GM23248 (cell line): ENCODE results near the gene KIAA1958.

Experiments
- EZH2 ChIP-seq: fragments of 200-600 bp; sonication (generic); IDR thresholded peaks from 2 replicates; pipeline ENCODE4 v1.6.1; 2018; ENCODE audit warnings: antibody characterized with exemption, mild to moderate bottlenecking; ENCODE audit not compliant: insufficient read depth, poor library complexity, severe bottlenecking
- EZH2phosphoT487 ChIP-seq: fragments of 200-600 bp; sonication (generic); IDR thresholded peaks from 2 replicates; pipeline ENCODE4 v1.6.1; 2018; ENCODE audit warnings: antibody characterized with exemption, moderate library complexity, mild to moderate bottlenecking, low read depth; ENCODE audit not compliant: insufficient read depth

DNA sequence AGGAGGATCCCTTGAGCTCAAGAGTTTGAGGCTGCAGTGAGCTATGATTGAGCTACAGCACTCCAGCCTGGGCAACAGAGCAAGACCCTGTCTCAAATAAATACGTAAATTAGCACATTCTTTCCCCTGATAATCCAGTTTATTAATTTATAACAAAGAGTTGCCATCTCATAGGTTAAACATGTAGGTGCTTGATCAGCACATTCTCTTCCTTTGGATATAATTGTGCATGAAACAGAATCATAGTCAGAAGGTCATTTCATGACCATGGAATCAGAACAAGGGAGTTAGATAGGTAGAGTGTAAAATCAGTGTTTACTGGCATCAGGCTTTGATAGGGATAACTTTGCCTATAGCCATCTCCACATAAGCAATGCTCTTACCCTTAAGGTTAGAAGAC, 43.0 kb upstream of the KIAA1958 start:
- TF ChIP-seq EZH2 (no peak), EZH2phosphoT487 (no peak)
